HG02623 (cell line): ENCODE data around the gene L1CAM.

ENCODE experiments used
- ATAC-seq: cut with Tn5 transposase; IDR thresholded peaks from one replicate; pipeline ENCODE4 v1.9.1; 2021; ENCODE audit warnings: moderate library complexity; ENCODE audit not compliant: unreplicated experiment

L1CAM gene, protein sequence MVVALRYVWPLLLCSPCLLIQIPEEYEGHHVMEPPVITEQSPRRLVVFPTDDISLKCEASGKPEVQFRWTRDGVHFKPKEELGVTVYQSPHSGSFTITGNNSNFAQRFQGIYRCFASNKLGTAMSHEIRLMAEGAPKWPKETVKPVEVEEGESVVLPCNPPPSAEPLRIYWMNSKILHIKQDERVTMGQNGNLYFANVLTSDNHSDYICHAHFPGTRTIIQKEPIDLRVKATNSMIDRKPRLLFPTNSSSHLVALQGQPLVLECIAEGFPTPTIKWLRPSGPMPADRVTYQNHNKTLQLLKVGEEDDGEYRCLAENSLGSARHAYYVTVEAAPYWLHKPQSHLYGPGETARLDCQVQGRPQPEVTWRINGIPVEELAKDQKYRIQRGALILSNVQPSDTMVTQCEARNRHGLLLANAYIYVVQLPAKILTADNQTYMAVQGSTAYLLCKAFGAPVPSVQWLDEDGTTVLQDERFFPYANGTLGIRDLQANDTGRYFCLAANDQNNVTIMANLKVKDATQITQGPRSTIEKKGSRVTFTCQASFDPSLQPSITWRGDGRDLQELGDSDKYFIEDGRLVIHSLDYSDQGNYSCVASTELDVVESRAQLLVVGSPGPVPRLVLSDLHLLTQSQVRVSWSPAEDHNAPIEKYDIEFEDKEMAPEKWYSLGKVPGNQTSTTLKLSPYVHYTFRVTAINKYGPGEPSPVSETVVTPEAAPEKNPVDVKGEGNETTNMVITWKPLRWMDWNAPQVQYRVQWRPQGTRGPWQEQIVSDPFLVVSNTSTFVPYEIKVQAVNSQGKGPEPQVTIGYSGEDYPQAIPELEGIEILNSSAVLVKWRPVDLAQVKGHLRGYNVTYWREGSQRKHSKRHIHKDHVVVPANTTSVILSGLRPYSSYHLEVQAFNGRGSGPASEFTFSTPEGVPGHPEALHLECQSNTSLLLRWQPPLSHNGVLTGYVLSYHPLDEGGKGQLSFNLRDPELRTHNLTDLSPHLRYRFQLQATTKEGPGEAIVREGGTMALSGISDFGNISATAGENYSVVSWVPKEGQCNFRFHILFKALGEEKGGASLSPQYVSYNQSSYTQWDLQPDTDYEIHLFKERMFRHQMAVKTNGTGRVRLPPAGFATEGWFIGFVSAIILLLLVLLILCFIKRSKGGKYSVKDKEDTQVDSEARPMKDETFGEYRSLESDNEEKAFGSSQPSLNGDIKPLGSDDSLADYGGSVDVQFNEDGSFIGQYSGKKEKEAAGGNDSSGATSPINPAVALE

DNA sequence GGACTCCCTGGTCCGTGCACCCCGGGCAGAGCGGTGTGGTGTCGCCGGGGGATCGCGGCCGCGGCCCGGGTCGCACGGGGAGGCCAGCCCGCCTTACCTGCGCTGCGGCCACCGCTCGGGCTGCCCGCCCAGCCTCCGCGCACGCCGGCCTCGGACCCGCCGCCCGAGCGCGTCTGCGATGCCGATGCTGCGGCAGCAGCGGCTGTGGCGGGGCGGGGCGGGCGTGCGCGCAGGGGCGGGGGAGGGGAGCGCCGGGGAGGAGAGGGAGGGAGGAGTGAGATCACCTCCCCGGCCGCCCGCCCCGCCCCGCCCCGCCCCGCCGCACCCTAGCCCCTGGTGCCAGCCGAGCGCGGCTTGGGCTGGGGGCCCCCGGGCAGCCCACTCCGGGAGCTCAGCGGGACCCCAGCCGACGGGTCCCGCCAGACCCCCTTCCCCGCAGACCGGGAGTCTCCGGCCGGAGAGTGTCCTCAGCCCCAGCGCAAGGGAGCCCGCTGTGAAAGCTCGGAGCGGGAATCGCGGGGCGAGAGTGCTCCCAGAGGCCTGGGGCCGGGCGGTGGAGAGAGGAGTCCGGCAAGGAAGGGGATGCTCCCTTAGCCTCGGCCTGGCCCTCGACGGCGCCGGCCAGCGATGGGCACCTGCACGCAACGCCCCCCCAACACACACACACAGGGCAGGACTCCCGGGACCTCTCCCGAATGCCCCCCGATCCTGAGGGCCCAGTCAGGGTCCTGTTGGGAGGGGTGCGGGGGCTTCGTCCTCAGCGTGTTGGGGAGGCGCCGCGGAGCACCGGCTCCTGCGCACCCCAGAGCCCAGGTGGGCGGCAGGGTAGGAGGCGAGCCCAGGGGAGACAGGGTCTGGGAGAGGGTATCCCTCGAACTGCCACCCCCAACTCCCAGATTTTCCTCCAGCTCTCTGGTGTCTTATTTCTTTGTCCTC lies at the start of gene L1CAM:
Gene L1CAM, minus strand, starts transcription at position 206 of the 936 bp plus-strand sequence. CDS start 10,337 bp downstream, outside the sequence.
- ATAC-seq, result no peak

GRCh38 chrX:153935326-153935851 lies 49.4 kb upstream of the L1CAM start:
- peak; percentile 15 for ATAC-seq

- ATAC-seq, result peak; percentile 83
Observed at GRCh38 chrX:153934762-153935325, 48.9 kb upstream of the L1CAM start, which contains the start of gene NAA10. Gene NAA10, minus strand, starts transcription at chrX:153935037. Its CDS starts 133 bp downstream, at chrX:153934904.

DNA sequence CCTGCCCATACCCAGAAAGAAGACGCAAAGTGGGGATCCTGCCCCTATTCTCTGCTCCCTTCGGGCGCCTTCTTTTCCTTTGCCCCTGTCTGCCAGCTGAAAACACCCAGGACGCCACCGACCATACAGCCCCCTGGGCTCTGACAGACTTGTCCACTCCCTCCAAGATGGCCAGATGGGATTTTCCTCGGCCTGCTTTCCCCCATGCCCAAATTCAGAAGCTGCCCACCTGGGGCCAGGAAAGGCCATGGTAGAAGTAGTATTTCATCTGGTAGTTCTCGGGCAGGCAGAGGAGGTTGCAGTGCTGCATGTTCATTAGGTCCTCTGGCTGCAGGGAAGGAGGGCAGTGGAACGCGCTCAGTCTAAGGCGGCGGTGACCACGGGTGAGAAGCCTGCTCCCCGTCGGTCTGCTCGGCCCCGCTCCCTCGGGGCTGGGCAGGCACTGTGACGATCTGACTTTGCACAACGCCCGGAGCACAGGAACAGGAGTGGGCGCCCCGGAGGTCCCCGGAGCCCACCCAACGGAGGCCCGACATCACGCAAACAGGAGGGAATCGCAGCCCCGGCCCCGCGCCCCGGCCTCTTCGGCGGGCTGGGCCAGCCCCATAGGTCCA lies 48.3 kb upstream of the L1CAM start:
- ATAC-seq, result peak; percentile 17

- ATAC-seq, result no peak
Observed at GRCh38 chrX:153933748-153934147, 47.8 kb upstream of the L1CAM start.

GRCh38 chrX:153932220-153932915 lies 46.4 kb upstream of the L1CAM start:
- ATAC-seq, result no peak

GRCh38 chrX:153931748-153932147 lies 45.8 kb upstream of the L1CAM start:
- no peak for ATAC-seq

DNA sequence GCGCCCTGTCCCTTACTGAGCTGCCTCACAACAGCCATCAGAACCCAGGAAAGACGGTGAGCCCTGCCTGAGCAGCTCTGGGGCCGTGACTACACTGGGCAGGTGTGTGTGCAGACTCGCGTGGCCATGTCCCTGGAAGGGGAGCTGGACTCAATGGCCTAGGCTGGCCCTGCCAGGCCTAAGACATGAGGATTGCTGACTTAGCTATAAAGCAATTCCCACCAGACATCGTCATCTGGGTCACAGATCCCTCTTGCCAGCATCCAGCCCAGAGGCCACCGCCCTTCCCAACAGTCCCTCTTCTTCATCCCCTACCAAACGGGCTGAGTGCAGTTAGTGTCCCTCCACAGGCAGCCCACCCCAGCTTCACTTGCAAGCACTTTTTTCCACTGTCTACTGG lies 45.2 kb upstream of the L1CAM start:
- ATAC-seq, result no peak

DNA sequence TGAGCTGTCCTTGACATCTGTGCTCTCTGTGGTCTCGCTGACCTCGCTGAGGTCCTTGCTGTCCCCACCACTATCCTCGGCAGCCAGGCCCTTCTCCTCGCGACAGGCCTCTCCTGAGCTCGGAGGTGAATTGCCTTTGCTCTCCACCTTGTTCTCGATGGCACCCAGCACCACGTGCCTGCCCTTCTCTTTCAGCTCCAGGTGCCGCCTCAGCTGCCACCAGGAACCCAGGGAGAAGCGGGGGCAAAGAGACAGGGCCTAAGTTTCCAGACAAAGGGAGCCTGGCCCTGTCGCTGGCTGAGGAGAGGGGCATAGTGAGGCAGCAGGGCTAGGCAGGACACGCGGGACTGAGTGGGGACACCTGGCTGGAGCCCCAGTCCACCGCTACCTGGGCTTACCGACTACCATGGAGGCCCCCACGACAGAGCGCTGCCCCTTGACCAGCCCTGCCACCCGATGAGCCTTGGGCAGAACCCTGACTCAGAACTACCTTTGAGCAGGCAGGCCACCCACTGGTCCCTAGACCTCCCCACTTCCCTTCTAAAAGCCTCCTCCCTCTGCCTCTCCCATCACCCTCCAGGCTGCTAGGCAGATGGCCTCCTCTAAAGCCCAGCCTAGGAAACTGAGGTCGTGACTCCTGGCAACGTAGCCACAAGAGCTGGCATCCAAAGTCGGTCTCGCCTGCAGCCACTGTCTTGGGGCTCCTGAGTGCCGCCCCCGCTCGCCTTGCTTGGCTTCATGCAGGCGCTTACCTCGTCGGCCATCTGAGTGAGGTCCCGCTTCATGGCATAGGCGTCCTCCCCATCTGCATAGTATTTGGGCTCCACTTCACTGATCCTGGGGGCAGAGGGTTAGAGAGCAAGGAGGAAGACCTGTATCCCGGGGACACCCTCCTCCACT lies 44.3 kb upstream of the L1CAM start:
- ATAC-seq, result no peak

GRCh38 chrX:153929576-153929975 lies 43.6 kb upstream of the L1CAM start:
- no peak for ATAC-seq

GRCh38 chrX:153928846-153929245 lies 42.9 kb upstream of the L1CAM start:
- no peak for ATAC-seq

DNA sequence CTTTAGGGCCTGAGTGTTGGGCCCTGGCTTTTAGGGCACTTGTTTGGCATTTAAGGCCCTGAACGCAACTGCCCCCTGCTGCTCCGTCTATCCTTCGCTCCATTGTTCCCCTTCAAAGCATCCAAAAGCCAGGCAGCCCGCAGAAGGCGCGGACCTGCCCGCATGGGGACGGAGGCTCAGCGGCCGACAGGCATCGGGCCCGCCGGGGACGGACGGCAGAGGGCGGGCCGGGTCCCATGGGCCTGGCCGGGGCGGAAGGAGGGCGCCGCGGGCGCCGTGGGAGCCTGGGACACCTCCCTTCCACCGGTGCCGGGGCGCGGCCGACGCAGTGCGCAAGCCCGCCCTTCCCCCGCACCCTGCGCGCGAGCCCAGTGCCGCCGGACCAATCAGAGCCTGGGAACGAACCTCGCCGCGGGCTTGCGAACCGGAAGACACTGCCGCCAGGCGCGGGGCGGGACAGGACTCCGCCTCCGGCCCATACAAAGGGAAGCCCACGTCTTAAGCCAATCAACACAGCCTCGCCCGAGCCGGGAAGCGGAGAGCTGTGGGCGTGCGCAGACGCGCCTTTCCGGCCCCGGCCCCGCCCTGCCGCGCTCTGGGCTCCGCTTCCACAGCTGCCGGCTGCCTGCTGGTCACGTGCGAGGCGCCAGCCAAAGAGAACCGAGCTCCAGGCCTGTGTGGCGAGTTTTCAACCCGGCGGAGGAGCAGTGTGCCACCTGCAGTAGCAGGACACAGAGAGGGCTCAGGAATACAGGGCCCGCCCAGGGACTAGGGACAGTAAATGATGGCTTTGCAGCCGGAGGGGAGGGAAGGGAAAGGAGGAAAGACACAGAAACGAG lies 42.2 kb upstream of the L1CAM start:
- peak; percentile 72 for ATAC-seq

DNA sequence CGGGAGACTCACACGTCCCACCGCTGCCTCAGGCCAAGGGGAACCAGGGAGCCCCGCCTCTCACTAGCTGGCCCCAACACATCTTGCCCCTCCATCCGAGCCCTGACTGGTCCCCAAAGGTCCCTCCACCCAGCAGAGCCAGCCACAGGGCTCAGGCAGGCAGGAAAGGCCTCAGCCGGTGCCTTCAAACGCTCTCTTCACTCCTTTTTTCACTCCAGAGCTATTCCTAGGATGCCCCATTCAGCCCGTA lies 41.6 kb upstream of the L1CAM start:
- no peak for ATAC-seq

DNA sequence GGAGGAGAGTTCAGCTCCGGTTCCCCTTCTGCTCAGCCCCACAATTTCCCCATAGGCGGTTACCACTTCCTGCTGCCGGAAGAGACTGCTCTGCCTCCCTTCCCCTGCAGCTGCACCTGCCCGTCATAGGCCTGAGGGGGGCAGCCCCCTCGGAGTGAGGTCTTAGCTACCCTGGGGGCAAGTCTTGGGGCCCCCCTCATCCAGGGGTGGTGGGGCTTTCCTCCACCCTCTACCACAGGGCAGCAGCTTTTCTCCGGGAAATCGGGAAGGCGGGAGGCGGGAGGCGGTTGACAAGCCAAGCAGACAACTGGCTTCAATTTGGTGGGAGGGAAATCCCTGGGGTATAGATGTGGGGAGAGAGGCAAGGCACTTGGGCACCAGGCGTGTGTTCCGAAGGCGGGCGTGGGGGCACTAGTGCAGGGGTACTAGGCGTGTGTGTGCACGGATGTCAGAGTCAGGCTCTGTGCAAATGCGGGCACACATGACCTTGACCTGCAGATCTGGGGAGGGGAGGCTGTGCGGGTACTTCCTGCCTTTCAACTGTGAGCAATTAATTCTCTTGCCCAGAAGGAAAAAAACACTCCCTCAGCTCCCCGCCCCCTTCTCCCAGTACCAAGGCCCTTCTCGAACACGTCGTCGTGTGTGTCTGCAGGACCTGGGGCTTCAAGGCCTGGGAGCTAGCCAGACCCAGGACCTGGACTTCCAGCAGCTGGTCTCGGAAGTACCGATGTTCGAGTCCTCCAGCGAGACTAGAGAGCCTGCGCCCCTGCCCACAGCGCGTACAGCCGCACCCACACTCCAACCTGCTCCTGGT lies 41.1 kb upstream of the L1CAM start:
- ATAC-seq, result peak; percentile 28

GRCh38 chrX:153926552-153926857 lies 40.5 kb upstream of the L1CAM start:
- ATAC-seq, result no peak
